ENCODE data around the gene MCF2L2. TPM values are rescaled to one million over a fixed set of nuclear protein-coding genes. Genes with fewer than 3 reads are reported as not detected.

MCF2L2 gene
- total RNA-seq, 4 donors from 2014 or later = 0.59 to 4.1 (median 1.7) TPM

- Histone ChIP-seq H3K4me1 (no peaks in the 10 kb centered on the region), H3K4me3 (no peak overlapping the region), H3K27me3 (no peaks in the 10 kb centered on the region), H3K9me3 (no peaks in the 10 kb centered on the region), H3K27ac (no peak overlapping the region), H3K36me3 (no peaks in the 10 kb centered on the region)
- intact Hi-C loops (cut with DNase I; ENCODE audit: low total_unique reads) = no loop called here
- TF ChIP-seq POLR2A (IDR thresholded peaks at IDR 0.05) (no peak), CTCF (IDR thresholded peaks at IDR 0.05) (no peak)
- no peak for DNase-seq
These were observed 127.3 kb downstream of the MCF2L2 start for GRCh38 chr3:183300996-183301562.

- no peak for DNase-seq
- H3K27me3 ChIP-seq = no peaks in the 10 kb centered on the region
- no peak overlapping the region for H3K4me3 ChIP-seq
- intact Hi-C loops (cut with DNase I; ENCODE audit: low total_unique reads) = no loop called here
- TF ChIP-seq CTCF (IDR thresholded peaks at IDR 0.05) = no peak
- TF ChIP-seq POLR2A (IDR thresholded peaks at IDR 0.05) = no peak
- no peaks in the 10 kb centered on the region for H3K9me3 ChIP-seq
- no peaks in the 10 kb centered on the region for H3K4me1 ChIP-seq
- H3K27ac ChIP-seq = no peak overlapping the region
- no peaks in the 10 kb centered on the region for H3K36me3 ChIP-seq
These were observed 128.4 kb downstream of the MCF2L2 start for GRCh38 chr3:183299976-183300375.

- Histone ChIP-seq H3K9me3 (no peaks in the 10 kb centered on the region), H3K36me3 (no peaks in the 10 kb centered on the region), H3K27ac (no peak overlapping the region), H3K4me1 (no peaks in the 10 kb centered on the region), H3K4me3 (no peak overlapping the region), H3K27me3 (no peaks in the 10 kb centered on the region)
- DNase-seq = peak; percentile 31 to 56
- intact Hi-C loops (cut with DNase I; ENCODE audit: low total_unique reads) = no loop called here
- no peak for TF ChIP-seq POLR2A (IDR thresholded peaks at IDR 0.05)
- TF ChIP-seq CTCF (IDR thresholded peaks at IDR 0.05) = no peak
These were observed 129.7 kb downstream of the MCF2L2 start for GRCh38 chr3:183298701-183299153.

GRCh38 chr3:183296944-183297343, 131.5 kb downstream of the MCF2L2 start:
- Histone ChIP-seq H3K4me1 (no peaks in the 10 kb centered on the region), H3K4me3 (no peak overlapping the region), H3K36me3 (no peaks in the 10 kb centered on the region), H3K27ac (no peak overlapping the region), H3K9me3 (no peaks in the 10 kb centered on the region), H3K27me3 (no peaks in the 10 kb centered on the region)
- TF ChIP-seq POLR2A (IDR thresholded peaks at IDR 0.05) (no peak), CTCF (IDR thresholded peaks at IDR 0.05) (no peak)
- no peak for DNase-seq
- intact Hi-C loops (cut with DNase I; ENCODE audit: low total_unique reads) = no loop called here

- DNase-seq = peak in 1 of 2 donors; percentile 24
- intact Hi-C loops (cut with DNase I; ENCODE audit: low total_unique reads) = no loop called here
These were observed 133.2 kb downstream of the MCF2L2 start for GRCh38 chr3:183295211-183295610.

More at GRCh38 chr3:183295211-183295610, 133.2 kb downstream of the MCF2L2 start:
- Histone ChIP-seq H3K4me1 (no peaks in the 10 kb centered on the region), H3K36me3 (no peaks in the 10 kb centered on the region), H3K27me3 (no peaks in the 10 kb centered on the region), H3K9me3 (no peaks in the 10 kb centered on the region), H3K27ac (no peak overlapping the region), H3K4me3 (no peak overlapping the region)
- TF ChIP-seq CTCF (IDR thresholded peaks at IDR 0.05) = no peak
- TF ChIP-seq POLR2A (IDR thresholded peaks at IDR 0.05) = no peak

Data from uterus (tissue), 4 donors.